ENCODE results near the gene GSTT4. TPM values are rescaled to one million over a fixed set of nuclear protein-coding genes. Genes with fewer than 3 reads are reported as not detected.
A peak's percentile ranks its signal among the peaks of the same experiment; 100 is the strongest.

Gene GSTT4
- total RNA-seq, 1 donor from 2014 or later: not detected

GRCh38 chr22:24026056-24026455 lies 20.8 kb upstream of the GSTT4 start:
- Mint-ChIP-seq H3K9me3 (ENCODE audit: low read depth) (peaks cover 4% of the 10 kb centered on the region), H3K4me1 (ENCODE audit: low read depth) (peaks cover 10% of the 10 kb centered on the region), H3K36me3 (ENCODE audit: insufficient read depth) (peaks cover 6% of the 10 kb centered on the region), H3K27ac (no peak overlapping the region), H3K4me3 (ENCODE audit: low read depth) (no peak overlapping the region), H3K27me3 (no peaks in the 10 kb centered on the region)
- no peak for TF ChIP-seq CTCF (IDR thresholded peaks at IDR 0.05; ENCODE audit: unreplicated experiment)
- no peak for DNase-seq (ENCODE audit: low spot score, unreplicated experiment)

DNA sequence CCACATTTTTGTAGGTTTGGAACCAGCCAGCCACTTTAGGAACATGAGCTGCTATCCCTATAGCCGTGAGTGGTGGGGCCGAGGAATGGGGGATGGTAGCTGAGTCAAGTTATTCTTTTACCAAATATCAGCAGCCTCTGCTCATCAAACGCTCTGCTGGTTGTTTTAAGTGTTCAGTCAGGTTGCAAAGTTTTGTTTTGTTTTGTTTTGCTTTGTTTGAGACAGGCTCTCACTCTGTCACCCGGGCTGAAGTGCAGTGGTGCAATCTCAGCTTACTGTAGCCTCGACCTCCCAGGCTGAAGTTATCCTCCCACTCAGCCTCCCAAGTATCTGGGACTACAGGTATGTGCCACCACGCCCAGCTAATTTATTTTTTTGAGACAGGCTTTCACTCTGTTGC lies 20.2 kb upstream of the GSTT4 start:
- Mint-ChIP-seq H3K36me3 (ENCODE audit: insufficient read depth) (peaks cover 8% of the 10 kb centered on the region), H3K9me3 (ENCODE audit: low read depth) (peaks cover 4% of the 10 kb centered on the region), H3K27ac (peak overlapping the region; percentile 69), H3K4me1 (ENCODE audit: low read depth) (peaks cover 10% of the 10 kb centered on the region), H3K4me3 (ENCODE audit: low read depth) (no peak overlapping the region), H3K27me3 (no peaks in the 10 kb centered on the region)
- DNase-seq (ENCODE audit: low spot score, unreplicated experiment): no peak
- TF ChIP-seq CTCF (IDR thresholded peaks at IDR 0.05; ENCODE audit: unreplicated experiment): no peak

DNA sequence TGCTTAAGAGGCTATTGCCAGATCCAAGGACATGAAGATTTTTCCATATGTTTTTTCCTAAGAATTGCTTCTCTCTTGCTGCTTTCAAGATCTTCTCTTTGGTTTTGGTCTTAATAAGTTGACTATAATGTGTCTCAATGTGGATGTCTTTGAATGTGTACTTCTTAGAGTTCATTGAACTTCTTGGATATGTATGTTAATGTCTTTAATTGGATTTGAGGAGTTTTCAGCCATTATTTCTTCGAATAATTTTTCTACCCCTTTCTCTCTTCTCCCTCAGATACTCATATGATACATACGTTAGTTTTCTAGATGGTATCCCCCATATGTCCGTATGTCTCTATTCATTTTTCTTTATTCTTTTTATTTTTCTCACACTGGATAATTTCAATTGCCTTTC lies 19.1 kb upstream of the GSTT4 start:
- DNase-seq (ENCODE audit: low spot score, unreplicated experiment): no peak
- no peak overlapping the region for H3K4me3 Mint-ChIP-seq (ENCODE audit: low read depth)
- peaks cover 9% of the 10 kb centered on the region for H3K36me3 Mint-ChIP-seq (ENCODE audit: insufficient read depth)
- no peak overlapping the region for H3K27ac Mint-ChIP-seq
- H3K27me3 Mint-ChIP-seq: no peaks in the 10 kb centered on the region
- peaks cover 4% of the 10 kb centered on the region for H3K9me3 Mint-ChIP-seq (ENCODE audit: low read depth)
- no peak for TF ChIP-seq CTCF (IDR thresholded peaks at IDR 0.05; ENCODE audit: unreplicated experiment)
- peaks cover 10% of the 10 kb centered on the region for H3K4me1 Mint-ChIP-seq (ENCODE audit: low read depth)

- no peak overlapping the region for H3K4me3 Mint-ChIP-seq (ENCODE audit: low read depth)
- DNase-seq (ENCODE audit: low spot score, unreplicated experiment): no peak
- no peak overlapping the region for H3K27ac Mint-ChIP-seq
- peaks cover 9% of the 10 kb centered on the region for H3K36me3 Mint-ChIP-seq (ENCODE audit: insufficient read depth)
- TF ChIP-seq CTCF (IDR thresholded peaks at IDR 0.05; ENCODE audit: unreplicated experiment): no peak
- no peaks in the 10 kb centered on the region for H3K27me3 Mint-ChIP-seq
- peaks cover 4% of the 10 kb centered on the region for H3K9me3 Mint-ChIP-seq (ENCODE audit: low read depth)
- H3K4me1 Mint-ChIP-seq (ENCODE audit: low read depth): peaks cover 10% of the 10 kb centered on the region
Observed at GRCh38 chr22:24023204-24023789, 18.0 kb upstream of the GSTT4 start.

- peaks cover 6% of the 10 kb centered on the region for H3K4me1 Mint-ChIP-seq (ENCODE audit: low read depth)
- H3K4me3 Mint-ChIP-seq (ENCODE audit: low read depth): no peak overlapping the region
Observed at GRCh38 chr22:24021304-24021703, 16.1 kb upstream of the GSTT4 start.

More at GRCh38 chr22:24021304-24021703, 16.1 kb upstream of the GSTT4 start:
- Mint-ChIP-seq H3K9me3 (ENCODE audit: low read depth) (peaks cover 4% of the 10 kb centered on the region), H3K27ac (peak overlapping the region; percentile 33), H3K27me3 (no peaks in the 10 kb centered on the region), H3K36me3 (ENCODE audit: insufficient read depth) (peaks cover 11% of the 10 kb centered on the region)
- TF ChIP-seq CTCF (IDR thresholded peaks at IDR 0.05; ENCODE audit: unreplicated experiment): no peak
- DNase-seq (ENCODE audit: low spot score, unreplicated experiment): no peak
